Spleen (tissue), 7 donors: ENCODE results near the gene ARHGAP6.

Experiments used
- POLR2A ChIP-seq, 3 donors: fragments of 450-650 bp; IDR thresholded peaks; one replicate each; pipeline ENCODE4 v1.5.1; 2017; ENCODE audit warnings: antibody characterized with exemption in 3 of 3, mild to moderate bottlenecking in 1 of 3
- TF ChIP-seq, protein P1 (sequence below), 11 experiments: fragments of 200-600 bp in 7 of 11; fragments of 450-650 bp in 4 of 11; sonication (generic) in 4 of 11; IDR thresholded peaks in 8 of 11; conservative IDR thresholded peaks in 3 of 11; 1 replicate in 7 of 11; 2 replicates in 4 of 11; pipeline versions ENCODE4 v1.4.0 to v1.8.0; 2016 to 2021; ENCODE audit warnings: antibody characterized with exemption in 11 of 11, inconsistent platforms in 4 of 11, mild to moderate bottlenecking in 1 of 11
- donor health status: DM: no; HTN: no; CAD: no; lungs with moderate emphysema.
- donor health status: DM: no; HTN: no; CAD: no.
- donor health status: DM: no; HTN: no; CAD: no.

DNA sequence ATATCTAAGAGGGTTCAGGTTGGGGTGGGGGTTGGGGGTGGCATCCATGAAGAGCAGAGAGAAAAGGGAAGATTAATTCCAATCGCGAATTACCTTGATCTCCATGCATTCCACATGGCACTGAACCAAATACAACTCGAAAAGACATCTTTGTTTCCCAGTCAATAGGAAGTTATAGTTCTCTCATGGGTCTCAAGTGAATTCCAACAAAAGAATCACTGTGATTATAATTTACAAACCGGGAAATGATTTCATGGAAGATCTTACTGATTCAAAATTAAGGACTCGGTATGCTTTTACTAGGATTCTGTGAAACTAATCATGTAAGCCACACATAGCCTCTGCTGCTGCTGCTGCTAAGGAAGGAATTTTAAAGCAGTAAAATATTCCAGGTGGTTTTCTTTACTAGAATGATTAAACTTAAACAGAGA, 399.1 kb downstream of the ARHGAP6 start:
- TF ChIP-seq, protein P1, sequence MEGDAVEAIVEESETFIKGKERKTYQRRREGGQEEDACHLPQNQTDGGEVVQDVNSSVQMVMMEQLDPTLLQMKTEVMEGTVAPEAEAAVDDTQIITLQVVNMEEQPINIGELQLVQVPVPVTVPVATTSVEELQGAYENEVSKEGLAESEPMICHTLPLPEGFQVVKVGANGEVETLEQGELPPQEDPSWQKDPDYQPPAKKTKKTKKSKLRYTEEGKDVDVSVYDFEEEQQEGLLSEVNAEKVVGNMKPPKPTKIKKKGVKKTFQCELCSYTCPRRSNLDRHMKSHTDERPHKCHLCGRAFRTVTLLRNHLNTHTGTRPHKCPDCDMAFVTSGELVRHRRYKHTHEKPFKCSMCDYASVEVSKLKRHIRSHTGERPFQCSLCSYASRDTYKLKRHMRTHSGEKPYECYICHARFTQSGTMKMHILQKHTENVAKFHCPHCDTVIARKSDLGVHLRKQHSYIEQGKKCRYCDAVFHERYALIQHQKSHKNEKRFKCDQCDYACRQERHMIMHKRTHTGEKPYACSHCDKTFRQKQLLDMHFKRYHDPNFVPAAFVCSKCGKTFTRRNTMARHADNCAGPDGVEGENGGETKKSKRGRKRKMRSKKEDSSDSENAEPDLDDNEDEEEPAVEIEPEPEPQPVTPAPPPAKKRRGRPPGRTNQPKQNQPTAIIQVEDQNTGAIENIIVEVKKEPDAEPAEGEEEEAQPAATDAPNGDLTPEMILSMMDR (IDR thresholded peaks at IDR 0.05 in 8 of 11, conservative IDR thresholded peaks at IDR 0.05 in 3 of 11): no peak
- TF ChIP-seq POLR2A (IDR thresholded peaks at IDR 0.05): no peak
